HepG2 (cell line): ENCODE results near the gene HMG20B. TPM values are rescaled to one million over a fixed set of nuclear protein-coding genes. Genes with fewer than 3 reads are reported as not detected.

Source experiments
- GFI1 ChIP-seq: sonication (generic); formaldehyde crosslinking; IDR thresholded peaks from 2 replicates; pipeline ENCODE4 v1.5.0; 2020; ENCODE audit warnings: missing genetic modification reagents, mild to moderate bottlenecking, borderline replicate concordance
- KLF12 ChIP-seq: sonication (generic); formaldehyde crosslinking; IDR thresholded peaks from 2 replicates; pipeline ENCODE4 v1.4.0; 2020; ENCODE audit warnings: missing genetic modification reagents, borderline replicate concordance
- MIER2 ChIP-seq: IDR thresholded peaks from 2 replicates; pipeline ENCODE4 v1.6.1; 2016; ENCODE audit warnings: missing biosample characterization, missing genetic modification reagents
- NFE2L1 ChIP-seq: sonication (generic); formaldehyde crosslinking; IDR thresholded peaks from 2 replicates; pipeline ENCODE4 v1.4.0; 2020; ENCODE audit warnings: missing genetic modification reagents, mild to moderate bottlenecking, borderline replicate concordance
- NKX3-1 ChIP-seq: sonication (generic); formaldehyde crosslinking; IDR thresholded peaks from 2 replicates; pipeline ENCODE4 v1.5.0; 2020; ENCODE audit warnings: missing genetic modification reagents
- SOX13 ChIP-seq, 3 experiments: fragments of 450-650 bp in 1 of 3; sonication (generic) in 1 of 3; formaldehyde crosslinking in 1 of 3; IDR thresholded peaks in 2 of 3; conservative IDR thresholded peaks in 1 of 3; 2 replicates each; pipeline versions ENCODE4 v1.5.0 to v1.6.1; 2016 to 2020; ENCODE audit warnings: antibody characterized with exemption in 1 of 3, mild to moderate bottlenecking in 1 of 3, missing compliant biosample characterization in 1 of 3, missing genetic modification reagents in 1 of 3, moderate library complexity in 1 of 3
- TAF1 ChIP-seq: sonication (generic); formaldehyde crosslinking; IDR thresholded peaks from 2 replicates; pipeline ENCODE4 v1.4.0; 2020; ENCODE audit warnings: missing genetic modification reagents
- ZBTB1 ChIP-seq: sonication (generic); formaldehyde crosslinking; IDR thresholded peaks from 2 replicates; pipeline ENCODE4 v1.4.0; 2020; ENCODE audit warnings: missing genetic modification reagents, borderline replicate concordance
- ZC3H13 ChIP-seq: sonication (generic); formaldehyde crosslinking; IDR thresholded peaks from 2 replicates; pipeline ENCODE4 v1.8.1; 2023; ENCODE audit warnings: mild to moderate bottlenecking, missing genetic modification reagents, moderate library complexity
- ZFP36 ChIP-seq: fragments of 150-350 bp; IDR thresholded peaks from 2 replicates; pipeline ENCODE4 v1.6.1; 2018; ENCODE audit warnings: borderline replicate concordance, low read length, low read depth; ENCODE audit not compliant: partially characterized antibody
- ZNF225 ChIP-seq: sonication (generic); formaldehyde crosslinking; IDR thresholded peaks from 2 replicates; pipeline ENCODE4 v1.4.0; 2020; ENCODE audit warnings: mild to moderate bottlenecking, missing genetic modification reagents
- ZNF292 ChIP-seq: sonication (generic); formaldehyde crosslinking; IDR thresholded peaks from 2 replicates; pipeline ENCODE4 v1.8.1; 2022; ENCODE audit warnings: mild to moderate bottlenecking, low read depth, missing genetic modification reagents, borderline replicate concordance
- ZNF460 ChIP-seq: sonication (generic); formaldehyde crosslinking; IDR thresholded peaks from 2 replicates; pipeline ENCODE4 v1.5.1; 2020; ENCODE audit warnings: missing genetic modification reagents, mild to moderate bottlenecking, borderline replicate concordance
- ZNF510 ChIP-seq: sonication (generic); formaldehyde crosslinking; IDR thresholded peaks from 2 replicates; pipeline ENCODE4 v1.4.0; 2020; ENCODE audit warnings: low read depth, mild to moderate bottlenecking, missing genetic modification reagents
- ZNF619 ChIP-seq: sonication (generic); formaldehyde crosslinking; IDR thresholded peaks from 2 replicates; pipeline ENCODE4 v1.4.0; 2020; ENCODE audit warnings: mild to moderate bottlenecking, missing genetic modification reagents
- ZNF703 ChIP-seq: sonication (generic); formaldehyde crosslinking; IDR thresholded peaks from 2 replicates; pipeline ENCODE4 v1.5.1; 2020; ENCODE audit warnings: missing genetic modification reagents, mild to moderate bottlenecking, moderate library complexity, borderline replicate concordance
- ZNF766 ChIP-seq: sonication (generic); formaldehyde crosslinking; IDR thresholded peaks from 2 replicates; pipeline ENCODE4 v1.5.0; 2020; ENCODE audit warnings: missing genetic modification reagents, borderline replicate concordance
- ZNF775 ChIP-seq: sonication (generic); formaldehyde crosslinking; IDR thresholded peaks from 2 replicates; pipeline ENCODE4 v1.4.0; 2020; ENCODE audit warnings: missing genetic modification reagents, mild to moderate bottlenecking, moderate library complexity, borderline replicate concordance
- ZSCAN21 ChIP-seq: sonication (generic); formaldehyde crosslinking; IDR thresholded peaks from 2 replicates; pipeline ENCODE4 v1.8.0; 2022; ENCODE audit warnings: mild to moderate bottlenecking, missing genetic modification reagents, moderate library complexity, borderline replicate concordance
- polyA plus RNA-seq, 8 experiments: library from polyadenylated mRNA; depleted of rRNA in 3 of 8; stranded (reverse) in 7 of 8; unstranded in 1 of 8; fragments of >200 nt; fragmentation: Illumina TruSeq in 4 of 8; extraction: Trizol in 4 of 8; gene quantifications; 2 replicates each; pipeline versions ENCODE4 v1.2.1 to v1.2.3, GENCODE V29; 2011 to 2016; ENCODE audit warnings: low read depth in 4 of 8, missing spikeins in 1 of 8, mixed read lengths in 1 of 8; ENCODE audit not compliant: insufficient read depth in 1 of 8
- total RNA-seq, 5 experiments: library from RNA; depleted of rRNA; stranded (reverse); fragments of >200 nt; fragmentation: Illumina TruSeq; extraction: Trizol; gene quantifications; 2 replicates each; pipeline ENCODE4 v1.2.3, GENCODE V29; 2016; ENCODE audit warnings: low read depth in 1 of 5
- TF ChIP-seq, protein P1 (sequence below): IDR thresholded peaks from 2 replicates; pipeline ENCODE4 v1.6.1; 2016; ENCODE audit warnings: missing genetic modification reagents, missing compliant biosample characterization
- TF ChIP-seq, protein P2 (sequence below): sonication (generic); formaldehyde crosslinking; IDR thresholded peaks from 2 replicates; pipeline ENCODE4 v1.5.0; 2020; ENCODE audit warnings: mild to moderate bottlenecking, missing genetic modification reagents
- TF ChIP-seq, protein P3 (sequence below): sonication (generic); formaldehyde crosslinking; IDR thresholded peaks from 2 replicates; pipeline ENCODE4 v1.8.0; 2022; ENCODE audit warnings: mild to moderate bottlenecking, missing genetic modification reagents, borderline replicate concordance
- TF ChIP-seq, protein P4 (sequence below): sonication (generic); IDR thresholded peaks from 2 replicates; pipeline ENCODE4 v1.6.1; 2016; ENCODE audit warnings: low read depth, borderline replicate concordance
- TF ChIP-seq, protein P5 (sequence below): IDR thresholded peaks from 2 replicates; pipeline ENCODE4 v1.6.1; 2012; ENCODE audit warnings: low read depth, low read length, improper control_type of control experiment

HMG20B gene
- total and polyA plus RNA-seq, 2 of the 13 experiments (the other 11 are each of a cell fraction or from before 2014, with no cell fraction given): 23.9 to 29.2 TPM

DNA sequence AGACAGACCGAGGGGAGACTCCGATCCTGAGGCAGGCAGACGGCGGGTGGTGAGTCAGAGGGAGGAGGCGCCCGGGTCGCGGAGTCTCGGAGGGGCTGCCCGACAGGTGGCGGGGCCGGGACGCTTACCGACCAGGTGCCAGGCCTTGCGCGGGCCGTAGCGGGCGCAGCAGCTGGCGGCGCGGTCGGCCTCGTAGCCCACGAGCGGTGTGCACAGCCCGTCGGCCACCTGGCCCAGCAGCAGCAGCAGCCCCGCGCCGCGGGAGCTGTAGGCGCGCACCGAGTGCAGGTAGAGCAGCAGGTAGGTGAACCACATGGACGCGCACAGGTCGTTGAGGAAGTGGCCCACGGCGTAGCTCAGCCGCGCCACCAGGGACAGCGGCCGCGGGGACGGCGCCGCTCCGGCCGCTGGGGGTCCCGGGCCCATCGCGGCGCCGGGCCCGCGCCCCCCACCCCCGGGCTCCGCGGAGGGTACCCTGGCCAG is 15.7 kb upstream of the HMG20B start (continued):
- TF ChIP-seq, protein P1, sequence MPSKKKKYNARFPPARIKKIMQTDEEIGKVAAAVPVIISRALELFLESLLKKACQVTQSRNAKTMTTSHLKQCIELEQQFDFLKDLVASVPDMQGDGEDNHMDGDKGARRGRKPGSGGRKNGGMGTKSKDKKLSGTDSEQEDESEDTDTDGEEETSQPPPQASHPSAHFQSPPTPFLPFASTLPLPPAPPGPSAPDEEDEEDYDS (CRISPR knock-in tag): no peak
- TF ChIP-seq ZFP36 (peak; percentile 45), GFI1 (CRISPR knock-in tag) (no peak), ZC3H13 (no peak), TAF1 (CRISPR knock-in tag) (no peak), ZNF225 (CRISPR knock-in tag) (no peak), ZSCAN21 (peak; percentile 6; the same call in 1 of the 2 replicates), ZNF619 (CRISPR knock-in tag) (no peak), NFE2L1 (CRISPR knock-in tag) (no peak), ZNF460 (CRISPR knock-in tag) (no peak), NKX3-1 (CRISPR knock-in tag) (no peak), KLF12 (no peak), ZBTB1 (no peak), ZNF510 (no peak), ZNF775 (CRISPR knock-in tag) (no peak), ZNF292 (CRISPR knock-in tag) (no peak), MIER2 (CRISPR knock-in tag) (no peak), ZNF766 (CRISPR knock-in tag) (no peak), ZNF703 (CRISPR knock-in tag) (no peak), SOX13 (IDR thresholded peaks at IDR 0.05) (no peak), SOX13 (CRISPR knock-in tag; conservative IDR thresholded peaks at IDR 0.05 in 1 of 2, IDR thresholded peaks at IDR 0.05 in 1 of 2) (no peak)
- TF ChIP-seq, protein P2, sequence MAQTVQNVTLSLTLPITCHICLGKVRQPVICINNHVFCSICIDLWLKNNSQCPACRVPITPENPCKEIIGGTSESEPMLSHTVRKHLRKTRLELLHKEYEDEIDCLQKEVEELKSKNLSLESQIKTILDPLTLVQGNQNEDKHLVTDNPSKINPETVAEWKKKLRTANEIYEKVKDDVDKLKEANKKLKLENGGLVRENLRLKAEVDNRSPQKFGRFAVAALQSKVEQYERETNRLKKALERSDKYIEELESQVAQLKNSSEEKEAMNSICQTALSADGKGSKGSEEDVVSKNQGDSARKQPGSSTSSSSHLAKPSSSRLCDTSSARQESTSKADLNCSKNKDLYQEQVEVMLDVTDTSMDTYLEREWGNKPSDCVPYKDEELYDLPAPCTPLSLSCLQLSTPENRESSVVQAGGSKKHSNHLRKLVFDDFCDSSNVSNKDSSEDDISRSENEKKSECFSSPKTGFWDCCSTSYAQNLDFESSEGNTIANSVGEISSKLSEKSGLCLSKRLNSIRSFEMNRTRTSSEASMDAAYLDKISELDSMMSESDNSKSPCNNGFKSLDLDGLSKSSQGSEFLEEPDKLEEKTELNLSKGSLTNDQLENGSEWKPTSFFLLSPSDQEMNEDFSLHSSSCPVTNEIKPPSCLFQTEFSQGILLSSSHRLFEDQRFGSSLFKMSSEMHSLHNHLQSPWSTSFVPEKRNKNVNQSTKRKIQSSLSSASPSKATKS (CRISPR knock-in tag): no peak
- TF ChIP-seq, protein P3, sequence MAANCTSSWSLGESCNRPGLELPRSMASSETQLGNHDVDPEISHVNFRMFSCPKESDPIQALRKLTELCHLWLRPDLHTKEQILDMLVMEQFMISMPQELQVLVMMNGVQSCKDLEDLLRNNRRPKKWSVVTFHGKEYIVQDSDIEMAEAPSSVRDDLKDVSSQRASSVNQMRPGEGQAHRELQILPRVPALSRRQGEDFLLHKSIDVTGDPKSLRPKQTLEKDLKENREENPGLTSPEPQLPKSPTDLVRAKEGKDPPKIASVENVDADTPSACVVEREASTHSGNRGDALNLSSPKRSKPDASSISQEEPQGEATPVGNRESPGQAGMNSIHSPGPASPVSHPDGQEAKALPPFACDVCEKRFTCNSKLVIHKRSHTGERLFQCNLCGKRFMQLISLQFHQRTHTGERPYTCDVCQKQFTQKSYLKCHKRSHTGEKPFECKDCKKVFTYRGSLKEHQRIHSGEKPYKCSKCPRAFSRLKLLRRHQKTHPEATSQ (CRISPR knock-in tag): no peak
- TF ChIP-seq, protein P4, sequence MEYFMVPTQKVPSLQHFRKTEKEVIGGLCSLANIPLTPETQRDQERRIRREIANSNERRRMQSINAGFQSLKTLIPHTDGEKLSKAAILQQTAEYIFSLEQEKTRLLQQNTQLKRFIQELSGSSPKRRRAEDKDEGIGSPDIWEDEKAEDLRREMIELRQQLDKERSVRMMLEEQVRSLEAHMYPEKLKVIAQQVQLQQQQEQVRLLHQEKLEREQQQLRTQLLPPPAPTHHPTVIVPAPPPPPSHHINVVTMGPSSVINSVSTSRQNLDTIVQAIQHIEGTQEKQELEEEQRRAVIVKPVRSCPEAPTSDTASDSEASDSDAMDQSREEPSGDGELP: no peak
- TF ChIP-seq, protein P5, sequence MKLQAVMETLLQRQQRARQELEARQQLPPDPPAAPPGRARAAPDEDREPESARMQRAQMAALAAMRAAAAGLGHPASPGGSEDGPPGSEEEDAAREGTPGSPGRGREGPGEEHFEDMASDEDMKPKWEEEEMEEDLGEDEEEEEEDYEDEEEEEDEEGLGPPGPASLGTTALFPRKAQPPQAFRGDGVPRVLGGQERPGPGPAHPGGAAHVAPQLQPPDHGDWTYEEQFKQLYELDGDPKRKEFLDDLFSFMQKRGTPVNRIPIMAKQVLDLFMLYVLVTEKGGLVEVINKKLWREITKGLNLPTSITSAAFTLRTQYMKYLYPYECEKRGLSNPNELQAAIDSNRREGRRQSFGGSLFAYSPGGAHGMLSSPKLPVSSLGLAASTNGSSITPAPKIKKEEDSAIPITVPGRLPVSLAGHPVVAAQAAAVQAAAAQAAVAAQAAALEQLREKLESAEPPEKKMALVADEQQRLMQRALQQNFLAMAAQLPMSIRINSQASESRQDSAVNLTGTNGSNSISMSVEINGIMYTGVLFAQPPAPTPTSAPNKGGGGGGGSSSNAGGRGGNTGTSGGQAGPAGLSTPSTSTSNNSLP: no peak
